ENCODE data around the gene SVIP.
A peak's percentile ranks its signal among the peaks of the same experiment; 100 is the strongest.

SVIP gene

GRCh38 chr11:22792497-22792896 is 37.1 kb downstream of the SVIP start:
- no peak for DNase-seq (ENCODE audit: low read depth in 2 of 2)

DNA sequence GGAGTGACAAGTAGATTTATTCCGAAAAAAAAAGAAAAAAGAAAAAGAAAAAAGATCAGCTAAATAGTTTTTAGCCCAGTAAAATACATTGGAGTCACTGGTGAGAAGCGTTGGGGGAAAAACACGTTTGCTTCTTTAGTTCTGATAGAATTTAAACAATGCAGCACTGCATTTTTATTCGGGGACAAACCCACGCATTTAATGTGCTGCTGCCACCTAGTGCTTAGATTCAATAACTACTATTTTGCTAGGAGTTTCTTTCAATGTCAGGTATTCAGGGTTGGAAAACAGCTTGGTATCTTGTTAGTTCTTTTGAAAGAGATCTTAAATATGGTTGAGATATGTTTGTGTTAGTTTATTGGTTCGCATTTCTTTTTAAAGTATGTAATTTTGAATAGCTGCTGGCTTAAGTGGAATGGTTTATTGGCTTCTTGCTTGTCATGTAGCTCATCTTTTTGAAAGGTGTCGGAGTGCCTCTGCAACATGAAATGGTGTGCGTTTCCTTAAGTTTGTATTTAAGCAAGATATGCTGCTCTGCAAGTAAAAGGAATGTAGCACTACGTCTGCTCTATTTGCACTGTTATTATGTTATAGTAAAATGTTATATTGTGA is 41.9 kb downstream of the SVIP start:
- DNase-seq (ENCODE audit: low read depth in 2 of 2): peak; percentile 20 to 21

GRCh38 chr11:22787055-22787454 is 42.5 kb downstream of the SVIP start:
- DNase-seq (ENCODE audit: low read depth in 2 of 2): no peak

DNA sequence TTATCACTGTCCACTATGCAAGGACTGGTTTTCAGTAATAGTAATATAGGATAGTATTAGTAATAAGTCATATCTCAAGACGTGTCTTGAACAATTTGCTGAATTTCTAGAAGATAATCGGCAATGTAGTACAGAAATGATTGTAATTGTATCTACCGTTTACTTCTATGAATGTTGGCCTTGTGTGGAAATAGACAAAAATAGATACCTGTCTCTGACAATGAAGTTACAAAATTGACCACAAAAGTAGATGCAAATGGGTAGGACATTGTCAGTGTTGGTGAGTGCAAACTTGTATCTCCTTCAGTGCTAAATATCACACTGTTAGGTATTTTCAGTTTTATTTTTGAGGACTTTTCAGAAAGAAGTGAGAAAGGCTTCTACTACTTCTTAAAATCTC is 43.1 kb downstream of the SVIP start:
- DNase-seq (ENCODE audit: low read depth in 2 of 2): no peak

DNA sequence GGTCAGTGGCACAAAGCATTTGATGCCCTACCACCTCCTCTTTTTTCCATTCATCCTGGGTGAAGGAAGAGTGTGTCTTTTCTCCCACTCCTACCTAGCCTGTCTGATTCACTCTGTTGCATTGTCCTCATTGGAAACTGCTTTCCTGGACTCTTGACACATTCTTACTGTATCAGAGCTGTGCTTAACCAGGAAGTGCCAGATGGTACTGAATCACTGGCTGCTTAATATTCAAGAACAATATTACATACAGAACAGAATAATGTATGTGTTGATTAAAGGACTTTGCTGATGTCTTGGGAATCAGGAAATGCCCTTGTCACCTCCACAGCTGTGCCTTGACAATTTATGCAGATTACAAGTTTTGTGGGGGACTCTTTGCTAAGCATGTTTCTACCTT is 44.4 kb downstream of the SVIP start:
- DNase-seq (ENCODE audit: low read depth in 2 of 2): no peak

- no peak for DNase-seq (ENCODE audit: low read depth in 2 of 2)
These were observed 48.5 kb downstream of the SVIP start for GRCh38 chr11:22780952-22781593.

DNA sequence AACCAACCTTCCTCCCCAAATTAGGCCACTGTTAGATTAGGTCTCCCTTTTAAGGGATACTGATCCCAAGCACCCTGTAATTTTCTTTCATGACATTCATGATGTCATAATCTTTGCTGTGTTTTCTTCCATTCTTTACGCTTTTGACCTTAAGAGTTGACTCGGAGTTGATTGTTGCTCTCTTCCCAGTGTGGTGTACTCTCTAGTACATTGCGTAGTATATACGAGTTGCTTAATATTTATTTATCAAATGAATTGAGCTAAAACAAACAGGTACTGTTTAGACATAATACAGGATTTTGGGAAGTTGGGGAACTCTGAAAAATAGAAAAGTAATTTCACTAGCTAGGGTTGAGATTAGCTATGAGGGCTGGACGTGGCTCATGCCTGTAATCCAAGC is 49.8 kb downstream of the SVIP start:
- DNase-seq (ENCODE audit: low read depth in 2 of 2): no peak

GRCh38 chr11:22778642-22779041 is 51.0 kb downstream of the SVIP start:
- DNase-seq (ENCODE audit: low read depth in 2 of 2): no peak

DNA sequence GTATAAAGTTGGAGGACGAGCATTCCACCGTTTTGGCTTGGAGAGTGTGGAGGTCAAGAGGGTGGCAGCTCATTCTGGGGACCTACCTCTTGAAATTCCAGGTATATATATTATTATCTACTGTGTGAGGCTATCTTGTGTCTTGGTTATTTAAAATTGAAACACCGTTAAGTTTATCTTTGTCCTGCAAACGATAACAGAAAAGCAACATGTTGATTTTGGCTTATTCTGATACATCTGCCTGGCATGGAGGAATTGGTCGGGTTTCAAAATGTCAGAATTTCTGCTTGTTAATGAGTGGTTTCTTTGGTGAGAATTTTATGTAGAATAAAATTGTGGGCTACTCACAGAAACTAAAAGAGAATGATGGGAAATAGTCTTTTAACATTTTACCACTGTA is 54.4 kb downstream of the SVIP start:
- DNase-seq (ENCODE audit: low read depth in 2 of 2): no peak

- no peak for DNase-seq (ENCODE audit: low read depth in 2 of 2)
These were observed 54.9 kb downstream of the SVIP start for GRCh38 chr11:22774716-22775115.

GRCh38 chr11:22769081-22769480 is 60.5 kb downstream of the SVIP start:
- no peak for DNase-seq (ENCODE audit: low read depth in 2 of 2)

All from fibroblast of skin of left quadriceps (primary cell).